Neural cell (in vitro differentiated cells): ENCODE measurements around the gene CGRRF1. TPM values are rescaled to one million over a fixed set of nuclear protein-coding genes. Genes with fewer than 3 reads are reported as not detected.

ENCODE experiments used
- H2AFZ ChIP-seq: fragments of 200-600, 300-800 bp; sonication (generic), shearing (Covaris generic); 2 replicates; pipeline ENCODE4 v1.6.0; 2014; ENCODE audit warnings: low read depth, mild to moderate bottlenecking, antibody characterized with exemption, low read length, moderate library complexity
- H3F3A ChIP-seq: fragments of 200-600 bp; shearing (Covaris generic); 2 replicates; pipeline ENCODE4 v1.6.1; 2016; ENCODE audit warnings: mild to moderate bottlenecking, moderate library complexity, mixed read lengths, antibody characterized with exemption, low read length; ENCODE audit not compliant: insufficient read depth, poor library complexity, severe bottlenecking
- H3K27ac ChIP-seq: fragments of 200-600, 300-800 bp; sonication (generic), shearing (Covaris generic); 2 replicates; pipeline ENCODE4 v1.5.1; 2014; ENCODE audit warnings: mild to moderate bottlenecking, low read length, moderate library complexity
- H3K27me3 ChIP-seq: fragments of 300-800, 200-600 bp; sonication (generic), shearing (Covaris generic); 2 replicates; pipeline ENCODE4 v1.6.0; 2014; ENCODE audit warnings: mild to moderate bottlenecking, low read depth, low read length, moderate library complexity; ENCODE audit not compliant: insufficient read depth
- H3K36me3 ChIP-seq: fragments of 300-800, 200-600 bp; sonication (generic), shearing (Covaris generic); 2 replicates; pipeline ENCODE4 v1.5.1; 2014; ENCODE audit warnings: mild to moderate bottlenecking, antibody characterized with exemption, low read length, moderate library complexity; ENCODE audit not compliant: insufficient read depth
- H3K4me2 ChIP-seq: fragments of 300-800, 200-600 bp; sonication (generic), shearing (Covaris generic); 2 replicates; pipeline ENCODE4 v1.6.0; 2014; ENCODE audit warnings: mild to moderate bottlenecking, low read length
- H3K4me3 ChIP-seq: fragments of 300-800, 200-600 bp; sonication (generic), shearing (Covaris generic); 2 replicates; pipeline ENCODE4 v1.5.1; 2014; ENCODE audit warnings: mild to moderate bottlenecking, low read length, moderate library complexity
- H3K79me2 ChIP-seq: fragments of 200-600 bp; shearing (Covaris generic); replicated peaks from 2 replicates; pipeline ENCODE4 v1.6.0; 2014; ENCODE audit warnings: mild to moderate bottlenecking, low read length, moderate library complexity; ENCODE audit not compliant: insufficient read depth
- H3K9ac ChIP-seq: fragments of 300-800, 200-600 bp; sonication (generic), shearing (Covaris generic); 2 replicates; pipeline ENCODE4 v1.6.1; 2016; ENCODE audit warnings: mild to moderate bottlenecking, low read length, mixed read lengths
- H3K9me2 ChIP-seq: fragments of 200-600 bp; shearing (Covaris generic); 2 replicates; pipeline ENCODE4 v1.6.1; 2016; ENCODE audit warnings: mild to moderate bottlenecking, low read length, mixed read lengths; ENCODE audit not compliant: insufficient read depth
- H3K9me3 ChIP-seq: fragments of 200-600, 300-800 bp; sonication (generic), shearing (Covaris generic); 2 replicates; pipeline ENCODE4 v1.6.1; 2016; ENCODE audit warnings: mild to moderate bottlenecking, mixed run types, low read length, moderate library complexity, mixed read lengths
- H4K20me1 ChIP-seq: fragments of 200-600 bp; shearing (Covaris generic); 2 replicates; pipeline ENCODE4 v1.6.1; 2016; ENCODE audit warnings: mild to moderate bottlenecking, mixed run types; ENCODE audit not compliant: insufficient read depth
- EP300 ChIP-seq: fragments of 450-650 bp; conservative IDR thresholded peaks from 2 replicates; pipeline ENCODE4 v1.6.1; 2014; ENCODE audit warnings: antibody characterized with exemption, mild to moderate bottlenecking, moderate library complexity; ENCODE audit not compliant: poor library complexity, severe bottlenecking
- EZH2 ChIP-seq: fragments of 200-600, 300-800 bp; shearing (Covaris generic), sonication (generic); IDR thresholded peaks from 2 replicates; pipeline ENCODE4 v1.6.1; 2014; ENCODE audit warnings: antibody characterized with exemption, low read length, borderline replicate concordance, mild to moderate bottlenecking; ENCODE audit not compliant: insufficient read depth, poor library complexity, severe bottlenecking
- MXI1 ChIP-seq: fragments of 450-650 bp; conservative IDR thresholded peaks from 2 replicates; pipeline ENCODE4 v1.6.1; 2014; ENCODE audit warnings: antibody characterized with exemption, mild to moderate bottlenecking; ENCODE audit not compliant: poor library complexity, severe bottlenecking
- POLR2AphosphoS5 ChIP-seq: IDR thresholded peaks from 2 replicates; pipeline ENCODE4 v1.6.1; 2012
- RAD21 ChIP-seq: fragments of 450-650 bp; conservative IDR thresholded peaks from 2 replicates; pipeline ENCODE4 v1.6.1; 2014; ENCODE audit warnings: antibody characterized with exemption, mild to moderate bottlenecking, moderate library complexity
- SMC3 ChIP-seq: fragments of 450-650 bp; conservative IDR thresholded peaks from 2 replicates; pipeline ENCODE4 v1.6.1; 2014; ENCODE audit warnings: antibody characterized with exemption, mild to moderate bottlenecking, moderate library complexity; ENCODE audit not compliant: poor library complexity
- TAF1 ChIP-seq: IDR thresholded peaks from 2 replicates; pipeline ENCODE4 v1.6.1; 2012; ENCODE audit warnings: low read depth
- polyA plus RNA-seq: library from polyadenylated mRNA; depleted of rRNA; stranded (reverse); fragments of >200 nt; gene quantifications from 2 replicates; pipeline ENCODE4 v1.2.3, GENCODE V29; 2014
- TF ChIP-seq, protein P1 (sequence below): fragments of 450-650 bp; IDR thresholded peaks from 2 replicates; pipeline ENCODE4 v1.5.1; 2014; ENCODE audit warnings: antibody characterized with exemption, mild to moderate bottlenecking, moderate library complexity; ENCODE audit not compliant: poor library complexity, severe bottlenecking
- TF ChIP-seq, protein P2 (sequence below): IDR thresholded peaks from 2 replicates; pipeline ENCODE4 v1.6.1; 2012; ENCODE audit warnings: borderline replicate concordance

The CGRRF1 gene
- polyA plus RNA-seq, 1 donor from 2014 or later: 31.0 TPM

DNA sequence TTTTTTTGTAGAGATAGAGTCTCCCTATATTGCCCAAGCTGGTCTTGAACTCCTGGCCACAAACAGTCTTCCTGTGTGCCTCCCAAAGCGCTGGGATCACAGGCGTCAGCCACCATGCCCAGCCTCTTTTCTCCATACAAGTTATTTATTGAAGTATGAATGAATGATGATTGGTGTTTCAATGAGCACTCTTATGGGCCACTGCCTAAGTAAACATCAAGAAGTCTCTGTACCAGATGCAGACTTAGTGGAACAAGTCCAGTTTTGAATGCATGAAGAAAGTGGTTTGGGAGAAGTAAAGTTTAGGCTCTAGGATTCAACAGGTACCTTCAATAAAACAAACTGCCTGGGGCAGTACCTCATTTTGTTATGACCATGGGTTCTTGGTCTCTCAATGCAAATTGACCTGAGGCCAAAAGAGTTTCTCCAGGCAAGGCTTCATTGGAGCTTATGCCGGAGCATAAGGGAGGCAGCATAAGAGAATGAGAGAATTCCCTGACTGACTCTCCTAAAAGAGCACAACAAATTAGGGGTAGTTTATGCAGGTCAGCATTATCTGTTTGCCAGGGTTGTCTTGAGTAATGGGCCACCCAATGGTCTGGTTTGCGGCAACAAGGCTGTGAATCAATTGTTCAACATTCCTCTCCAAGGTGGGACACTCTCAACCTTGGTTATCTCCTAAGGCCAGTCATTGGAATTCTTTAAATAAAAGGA is 19.8 kb upstream of the CGRRF1 start:
- H3K9me3 ChIP-seq: no peaks in the 10 kb centered on the region
- H3K27ac ChIP-seq: no peak overlapping the region
- no peak overlapping the region for H3K4me2 ChIP-seq
- H2AFZ ChIP-seq: peak overlapping the region; percentile 42
- H3K79me2 ChIP-seq: peaks cover 27% of the 10 kb centered on the region
- H3K36me3 ChIP-seq: no peaks in the 10 kb centered on the region
- H3K9ac ChIP-seq: no peak overlapping the region
- TF ChIP-seq, protein P1, sequence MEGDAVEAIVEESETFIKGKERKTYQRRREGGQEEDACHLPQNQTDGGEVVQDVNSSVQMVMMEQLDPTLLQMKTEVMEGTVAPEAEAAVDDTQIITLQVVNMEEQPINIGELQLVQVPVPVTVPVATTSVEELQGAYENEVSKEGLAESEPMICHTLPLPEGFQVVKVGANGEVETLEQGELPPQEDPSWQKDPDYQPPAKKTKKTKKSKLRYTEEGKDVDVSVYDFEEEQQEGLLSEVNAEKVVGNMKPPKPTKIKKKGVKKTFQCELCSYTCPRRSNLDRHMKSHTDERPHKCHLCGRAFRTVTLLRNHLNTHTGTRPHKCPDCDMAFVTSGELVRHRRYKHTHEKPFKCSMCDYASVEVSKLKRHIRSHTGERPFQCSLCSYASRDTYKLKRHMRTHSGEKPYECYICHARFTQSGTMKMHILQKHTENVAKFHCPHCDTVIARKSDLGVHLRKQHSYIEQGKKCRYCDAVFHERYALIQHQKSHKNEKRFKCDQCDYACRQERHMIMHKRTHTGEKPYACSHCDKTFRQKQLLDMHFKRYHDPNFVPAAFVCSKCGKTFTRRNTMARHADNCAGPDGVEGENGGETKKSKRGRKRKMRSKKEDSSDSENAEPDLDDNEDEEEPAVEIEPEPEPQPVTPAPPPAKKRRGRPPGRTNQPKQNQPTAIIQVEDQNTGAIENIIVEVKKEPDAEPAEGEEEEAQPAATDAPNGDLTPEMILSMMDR: no peak
- TF ChIP-seq EP300 (no peak), POLR2AphosphoS5 (no peak), MXI1 (no peak), RAD21 (no peak), EZH2 (no peak), TAF1 (no peak), SMC3 (no peak)
- TF ChIP-seq, protein P2, sequence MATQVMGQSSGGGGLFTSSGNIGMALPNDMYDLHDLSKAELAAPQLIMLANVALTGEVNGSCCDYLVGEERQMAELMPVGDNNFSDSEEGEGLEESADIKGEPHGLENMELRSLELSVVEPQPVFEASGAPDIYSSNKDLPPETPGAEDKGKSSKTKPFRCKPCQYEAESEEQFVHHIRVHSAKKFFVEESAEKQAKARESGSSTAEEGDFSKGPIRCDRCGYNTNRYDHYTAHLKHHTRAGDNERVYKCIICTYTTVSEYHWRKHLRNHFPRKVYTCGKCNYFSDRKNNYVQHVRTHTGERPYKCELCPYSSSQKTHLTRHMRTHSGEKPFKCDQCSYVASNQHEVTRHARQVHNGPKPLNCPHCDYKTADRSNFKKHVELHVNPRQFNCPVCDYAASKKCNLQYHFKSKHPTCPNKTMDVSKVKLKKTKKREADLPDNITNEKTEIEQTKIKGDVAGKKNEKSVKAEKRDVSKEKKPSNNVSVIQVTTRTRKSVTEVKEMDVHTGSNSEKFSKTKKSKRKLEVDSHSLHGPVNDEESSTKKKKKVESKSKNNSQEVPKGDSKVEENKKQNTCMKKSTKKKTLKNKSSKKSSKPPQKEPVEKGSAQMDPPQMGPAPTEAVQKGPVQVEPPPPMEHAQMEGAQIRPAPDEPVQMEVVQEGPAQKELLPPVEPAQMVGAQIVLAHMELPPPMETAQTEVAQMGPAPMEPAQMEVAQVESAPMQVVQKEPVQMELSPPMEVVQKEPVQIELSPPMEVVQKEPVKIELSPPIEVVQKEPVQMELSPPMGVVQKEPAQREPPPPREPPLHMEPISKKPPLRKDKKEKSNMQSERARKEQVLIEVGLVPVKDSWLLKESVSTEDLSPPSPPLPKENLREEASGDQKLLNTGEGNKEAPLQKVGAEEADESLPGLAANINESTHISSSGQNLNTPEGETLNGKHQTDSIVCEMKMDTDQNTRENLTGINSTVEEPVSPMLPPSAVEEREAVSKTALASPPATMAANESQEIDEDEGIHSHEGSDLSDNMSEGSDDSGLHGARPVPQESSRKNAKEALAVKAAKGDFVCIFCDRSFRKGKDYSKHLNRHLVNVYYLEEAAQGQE: no peak
- no peaks in the 10 kb centered on the region for H3K9me2 ChIP-seq
- no peaks in the 10 kb centered on the region for H4K20me1 ChIP-seq
- H3K4me3 ChIP-seq: no peak overlapping the region
- H3F3A ChIP-seq: no peaks in the 10 kb centered on the region
- H3K27me3 ChIP-seq: no peaks in the 10 kb centered on the region

DNA sequence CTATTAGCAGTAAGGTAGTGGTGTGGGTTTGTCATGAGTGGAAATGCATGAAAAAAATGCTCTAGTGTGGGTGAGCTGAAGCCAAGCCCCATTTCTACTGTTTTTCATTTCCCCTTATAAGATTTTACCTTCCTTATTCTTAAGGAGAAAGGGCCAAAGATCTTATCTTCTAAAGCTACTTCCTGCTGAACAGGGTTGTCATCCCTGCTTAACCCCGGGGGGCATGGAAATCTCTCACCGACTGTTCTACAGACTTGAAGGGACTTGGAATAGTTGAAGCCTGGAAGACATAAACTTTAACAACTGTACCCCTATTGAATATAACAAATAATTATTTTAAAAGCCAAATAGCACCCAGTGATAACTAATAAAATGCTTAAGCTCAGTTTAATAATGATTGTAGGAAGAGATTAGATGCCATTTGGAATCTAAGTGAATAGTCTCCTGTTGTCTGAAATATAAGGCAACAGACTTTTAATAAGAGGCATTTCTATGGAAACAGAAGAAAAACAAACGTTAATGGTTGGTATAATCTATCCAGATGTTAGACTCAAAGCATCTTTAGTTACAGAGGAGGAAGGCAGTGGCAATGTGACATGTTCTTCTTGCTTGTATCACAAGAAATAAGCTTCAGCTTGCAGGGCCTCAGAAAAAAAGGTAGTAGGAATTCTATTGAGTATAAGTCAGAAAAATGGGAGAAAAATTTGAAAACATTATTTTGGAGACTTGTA is 19.1 kb upstream of the CGRRF1 start:
- Histone ChIP-seq H2AFZ (no peak overlapping the region), H3K9ac (no peak overlapping the region), H3K4me3 (no peak overlapping the region), H3K36me3 (no peaks in the 10 kb centered on the region), H3K4me2 (no peak overlapping the region), H4K20me1 (no peaks in the 10 kb centered on the region), H3F3A (no peaks in the 10 kb centered on the region), H3K27ac (no peak overlapping the region), H3K27me3 (no peaks in the 10 kb centered on the region), H3K9me3 (no peaks in the 10 kb centered on the region), H3K79me2 (peaks cover 20% of the 10 kb centered on the region), H3K9me2 (no peaks in the 10 kb centered on the region)
- TF ChIP-seq EZH2 (no peak), TAF1 (no peak), RAD21 (no peak), MXI1 (no peak)
